HepG2 (cell line): ENCODE results near the gene OGFR. TPM values are rescaled to one million over a fixed set of nuclear protein-coding genes. Genes with fewer than 3 reads are reported as not detected.

Experiments used
- ATF6 ChIP-seq: sonication (generic); formaldehyde crosslinking; conservative IDR thresholded peaks from 2 replicates; pipeline ENCODE4 v1.4.0; 2020; ENCODE audit warnings: missing genetic modification reagents
- CREB3 ChIP-seq: sonication (generic); formaldehyde crosslinking; IDR thresholded peaks from 2 replicates; pipeline ENCODE4 v1.5.0; 2020; ENCODE audit warnings: missing genetic modification reagents
- ERF ChIP-seq: IDR thresholded peaks from 2 replicates; pipeline ENCODE4 v1.6.1; 2018; ENCODE audit warnings: missing biosample characterization, missing genetic modification reagents
- HMGXB4 ChIP-seq, 2 experiments: sonication (generic) in 1 of 2; formaldehyde crosslinking in 1 of 2; IDR thresholded peaks; 2 replicates each; pipeline versions ENCODE4 v1.4.0 to v1.6.1; 2018 to 2020; ENCODE audit warnings: missing genetic modification reagents in 2 of 2, borderline replicate concordance in 1 of 2, low read depth in 1 of 2, mild to moderate bottlenecking in 1 of 2, missing biosample characterization in 1 of 2
- HOXA7 ChIP-seq: sonication (generic); formaldehyde crosslinking; IDR thresholded peaks from 2 replicates; pipeline ENCODE4 v1.8.1; 2022; ENCODE audit warnings: mild to moderate bottlenecking, missing genetic modification reagents, moderate library complexity
- IKZF5 ChIP-seq: IDR thresholded peaks from 2 replicates; pipeline ENCODE4 v1.6.1; 2018; ENCODE audit warnings: missing genetic modification reagents, mild to moderate bottlenecking, missing compliant biosample characterization
- IRF9 ChIP-seq: sonication (generic); formaldehyde crosslinking; IDR thresholded peaks from 2 replicates; pipeline ENCODE4 v1.8.0; 2022; ENCODE audit warnings: missing genetic modification reagents, mild to moderate bottlenecking, borderline replicate concordance
- KDM4B ChIP-seq: sonication (generic); formaldehyde crosslinking; IDR thresholded peaks from 2 replicates; pipeline ENCODE4 v1.4.0; 2020; ENCODE audit warnings: missing genetic modification reagents
- KMT2B ChIP-seq: IDR thresholded peaks from 2 replicates; pipeline ENCODE4 v1.6.1; 2016; ENCODE audit warnings: missing genetic modification reagents, missing compliant biosample characterization
- SPEN ChIP-seq: sonication (generic); formaldehyde crosslinking; IDR thresholded peaks from 2 replicates; pipeline ENCODE4 v1.5.1; 2020; ENCODE audit warnings: low read depth, mild to moderate bottlenecking, missing genetic modification reagents
- TCF7 ChIP-seq: sonication (generic); IDR thresholded peaks from 2 replicates; pipeline ENCODE4 v1.6.1; 2016; ENCODE audit warnings: antibody characterized with exemption, low read depth
- TFDP2 ChIP-seq: sonication (generic); formaldehyde crosslinking; IDR thresholded peaks from 2 replicates; pipeline ENCODE4 v1.4.0; 2020; ENCODE audit warnings: missing genetic modification reagents
- ZBTB43 ChIP-seq: sonication (generic); formaldehyde crosslinking; conservative IDR thresholded peaks from 2 replicates; pipeline ENCODE4 v1.4.0; 2020; ENCODE audit warnings: missing genetic modification reagents
- ZNF124 ChIP-seq: sonication (generic); formaldehyde crosslinking; IDR thresholded peaks from 2 replicates; pipeline ENCODE4 v1.4.0; 2020; ENCODE audit warnings: missing genetic modification reagents
- ZNF235 ChIP-seq: sonication (generic); formaldehyde crosslinking; IDR thresholded peaks from 2 replicates; pipeline ENCODE4 v1.8.1; 2023; ENCODE audit warnings: mild to moderate bottlenecking, missing genetic modification reagents, borderline replicate concordance
- ZNF543 ChIP-seq: sonication (generic); formaldehyde crosslinking; IDR thresholded peaks from 2 replicates; pipeline ENCODE4 v1.4.0; 2020; ENCODE audit warnings: mild to moderate bottlenecking, missing genetic modification reagents
- ZNF891 ChIP-seq: sonication (generic); formaldehyde crosslinking; IDR thresholded peaks from 2 replicates; pipeline ENCODE4 v1.5.0; 2020; ENCODE audit warnings: mild to moderate bottlenecking, missing genetic modification reagents
- ZSCAN21 ChIP-seq: sonication (generic); formaldehyde crosslinking; IDR thresholded peaks from 2 replicates; pipeline ENCODE4 v1.8.0; 2022; ENCODE audit warnings: mild to moderate bottlenecking, missing genetic modification reagents, moderate library complexity, borderline replicate concordance
- polyA plus RNA-seq, 8 experiments: library from polyadenylated mRNA; depleted of rRNA in 3 of 8; stranded (reverse) in 7 of 8; unstranded in 1 of 8; fragments of >200 nt; fragmentation: Illumina TruSeq in 4 of 8; extraction: Trizol in 4 of 8; gene quantifications; 2 replicates each; pipeline versions ENCODE4 v1.2.1 to v1.2.3, GENCODE V29; 2011 to 2016; ENCODE audit warnings: low read depth in 4 of 8, missing spikeins in 1 of 8, mixed read lengths in 1 of 8; ENCODE audit not compliant: insufficient read depth in 1 of 8
- total RNA-seq, 5 experiments: library from RNA; depleted of rRNA; stranded (reverse); fragments of >200 nt; fragmentation: Illumina TruSeq; extraction: Trizol; gene quantifications; 2 replicates each; pipeline ENCODE4 v1.2.3, GENCODE V29; 2016; ENCODE audit warnings: low read depth in 1 of 5

Gene OGFR
- total and polyA plus RNA-seq, 2 of the 13 experiments (the other 11 are each of a cell fraction or from before 2014, with no cell fraction given): 47.7 to 81.8 TPM

- TF ChIP-seq HMGXB4 (CRISPR knock-in tag; IDR thresholded peaks at IDR 0.05; ENCODE audit: borderline replicate concordance in 1 of 2, low read depth in 1 of 2) (0 out of 4 replicates have a peak, but pooled peaks have one; percentile 0 to 39), CREB3 (CRISPR knock-in tag) (0 out of 2 replicates have a peak, but pooled peaks have one; percentile 45), KDM4B (CRISPR knock-in tag) (no peak), ZNF235 (CRISPR knock-in tag) (no peak), ERF (CRISPR knock-in tag) (peak; percentile 65; the same call in 1 of the 2 replicates), ZNF543 (CRISPR knock-in tag) (no peak; the same call in 1 of the 2 replicates), ZSCAN21 (CRISPR knock-in tag) (peak; percentile 76; the same call in 1 of the 2 replicates), KMT2B (peak; percentile 33; the same call in 1 of the 2 replicates), ZBTB43 (CRISPR knock-in tag) (peak; percentile 59), ATF6 (CRISPR knock-in tag) (no peak), TFDP2 (CRISPR knock-in tag) (no peak), HOXA7 (CRISPR knock-in tag) (no peak), ZNF124 (no peak), SPEN (CRISPR knock-in tag) (peak; percentile 38; the same call in 1 of the 2 replicates), IRF9 (peak; percentile 86; the same call in 1 of the 2 replicates), ZNF891 (CRISPR knock-in tag) (peak; percentile 13; the same call in 1 of the 2 replicates), TCF7 (no peak), IKZF5 (CRISPR knock-in tag) (peak; percentile 46; the same call in 1 of the 2 replicates)
These were observed 25.8 kb upstream of the OGFR start (continued) for GRCh38 chr20:62778601-62779416.
